Measurements from ENCODE around the gene UBXN4. TPM values are rescaled to one million over a fixed set of nuclear protein-coding genes. Genes with fewer than 3 reads are reported as not detected.

The UBXN4 gene
- total RNA-seq, 3 donors from 2014 or later (not counting 1 experiment from before 2014, with no cell fraction given), result 129 to 153 (median 150) TPM

DNA sequence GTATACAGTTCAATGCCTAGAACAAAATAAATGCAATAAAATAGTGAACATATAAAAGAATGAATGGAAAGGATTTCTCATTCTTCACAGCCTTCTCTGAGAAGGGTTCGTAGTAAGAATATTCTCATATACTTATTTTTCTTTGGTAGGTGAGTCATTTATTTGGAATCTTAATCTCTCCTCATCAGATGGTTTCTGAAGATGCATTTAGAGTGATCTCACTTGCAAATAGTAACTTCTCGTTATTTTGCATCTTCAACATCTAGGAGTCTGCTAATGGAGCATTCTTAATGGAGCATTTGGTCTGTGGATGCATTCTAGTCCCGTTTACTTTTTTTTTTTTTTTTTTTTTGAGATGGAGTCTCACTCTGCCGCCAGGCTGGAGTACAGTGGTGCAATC lies 3.9 kb downstream of the UBXN4 start:
- H3K36me3 ChIP-seq (ENCODE audit: control insufficient read depth, insufficient read depth, low read length), result peaks cover 22% of the 10 kb centered on the region
- no peaks in the 10 kb centered on the region for H3K9me3 ChIP-seq (ENCODE audit: control insufficient read depth, insufficient read depth, low read length)
- H3K4me3 Mint-ChIP-seq, result no peak overlapping the region
- no peaks in the 10 kb centered on the region for H3K4me1 ChIP-seq (ENCODE audit: control insufficient read depth, insufficient read depth, low read length)
- no peak overlapping the region for H3K27ac ChIP-seq (ENCODE audit: low read length)
- DNase-seq (no peak), ATAC-seq (no peak)
- H3K27me3 ChIP-seq (ENCODE audit: control insufficient read depth, insufficient read depth, low read length), result no peaks in the 10 kb centered on the region
- no peaks in the 10 kb centered on the region for H3K27me3 Mint-ChIP-seq (ENCODE audit: low read depth in 2 of 2)
- H3K36me3 Mint-ChIP-seq, result peaks cover 11% of the 10 kb centered on the region
- no peak overlapping the region for H3K4me3 ChIP-seq (ENCODE audit: low read length)
- intact Hi-C loops (cut with micrococcal nuclease), result no loop called here
- no peaks in the 10 kb centered on the region for H3K9me3 Mint-ChIP-seq
- 100% methylated on average over 1 of the region's 4 CpGs for WGBS (ENCODE audit: insufficient coverage)
- H3K27ac Mint-ChIP-seq, result peak overlapping the region in 1 of 2 donors; percentile 50
- TF ChIP-seq, protein P1, sequence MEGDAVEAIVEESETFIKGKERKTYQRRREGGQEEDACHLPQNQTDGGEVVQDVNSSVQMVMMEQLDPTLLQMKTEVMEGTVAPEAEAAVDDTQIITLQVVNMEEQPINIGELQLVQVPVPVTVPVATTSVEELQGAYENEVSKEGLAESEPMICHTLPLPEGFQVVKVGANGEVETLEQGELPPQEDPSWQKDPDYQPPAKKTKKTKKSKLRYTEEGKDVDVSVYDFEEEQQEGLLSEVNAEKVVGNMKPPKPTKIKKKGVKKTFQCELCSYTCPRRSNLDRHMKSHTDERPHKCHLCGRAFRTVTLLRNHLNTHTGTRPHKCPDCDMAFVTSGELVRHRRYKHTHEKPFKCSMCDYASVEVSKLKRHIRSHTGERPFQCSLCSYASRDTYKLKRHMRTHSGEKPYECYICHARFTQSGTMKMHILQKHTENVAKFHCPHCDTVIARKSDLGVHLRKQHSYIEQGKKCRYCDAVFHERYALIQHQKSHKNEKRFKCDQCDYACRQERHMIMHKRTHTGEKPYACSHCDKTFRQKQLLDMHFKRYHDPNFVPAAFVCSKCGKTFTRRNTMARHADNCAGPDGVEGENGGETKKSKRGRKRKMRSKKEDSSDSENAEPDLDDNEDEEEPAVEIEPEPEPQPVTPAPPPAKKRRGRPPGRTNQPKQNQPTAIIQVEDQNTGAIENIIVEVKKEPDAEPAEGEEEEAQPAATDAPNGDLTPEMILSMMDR (IDR thresholded peaks at IDR 0.05), result no peak
- H3K4me1 Mint-ChIP-seq, result peaks cover 42 to 48% of the 10 kb centered on the region in 2 donors

DNA sequence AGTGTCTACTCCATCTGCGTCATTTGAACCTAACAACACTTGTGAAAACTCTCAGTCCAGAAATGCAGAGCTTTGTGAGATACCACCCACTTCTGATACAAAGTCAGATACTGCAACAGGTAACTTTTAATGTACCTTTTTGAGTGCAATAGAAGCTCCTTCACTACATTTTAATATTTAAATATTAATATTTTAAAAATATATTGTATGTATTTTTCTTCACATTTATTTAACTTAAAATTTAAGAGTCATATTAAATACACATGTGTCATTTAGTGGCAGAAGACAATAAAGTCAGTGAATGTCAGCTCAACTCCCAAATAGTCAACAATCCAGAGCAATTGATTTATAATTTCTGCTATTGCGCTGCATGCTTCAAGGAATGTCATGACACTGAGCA lies 13.9 kb downstream of the UBXN4 start:
- H3K36me3 Mint-ChIP-seq, result peaks cover 17% of the 10 kb centered on the region

DNA sequence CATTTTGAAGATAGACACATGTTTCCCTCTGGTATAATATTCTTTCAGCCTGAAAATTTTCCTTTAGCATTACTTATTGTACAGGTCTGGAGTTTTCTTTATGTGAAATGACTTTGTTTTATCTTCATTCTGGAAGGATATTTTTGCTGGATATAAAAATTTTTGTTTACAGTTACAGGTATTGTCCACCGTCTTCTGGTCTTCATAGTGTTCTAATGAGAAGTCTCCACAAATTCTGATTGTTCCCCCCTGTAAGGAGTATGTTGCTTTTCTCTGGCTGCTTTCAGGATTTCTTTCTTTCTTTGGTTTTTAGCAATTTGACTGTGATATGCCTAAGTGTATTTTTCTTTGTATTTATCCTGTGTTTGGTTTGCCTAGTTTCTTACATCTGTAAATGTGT lies 15.0 kb downstream of the UBXN4 start:
- DNase-seq (no peak), ATAC-seq (no peak)
- 100% methylated on average over 1 of the region's 1 CpG for WGBS (ENCODE audit: insufficient coverage)
- Histone ChIP-seq H3K4me3 (ENCODE audit: low read length) (no peak overlapping the region), H3K27me3 (ENCODE audit: control insufficient read depth, insufficient read depth, low read length) (no peaks in the 10 kb centered on the region), H3K36me3 (ENCODE audit: control insufficient read depth, insufficient read depth, low read length) (peaks cover 62% of the 10 kb centered on the region), H3K4me1 (ENCODE audit: control insufficient read depth, insufficient read depth, low read length) (no peaks in the 10 kb centered on the region), H3K27ac (ENCODE audit: low read length) (no peak overlapping the region), H3K9me3 (ENCODE audit: control insufficient read depth, insufficient read depth, low read length) (peaks cover 3% of the 10 kb centered on the region)
- Mint-ChIP-seq H3K36me3 (peaks cover 17% of the 10 kb centered on the region), H3K27ac (no peak overlapping the region), H3K4me3 (no peak overlapping the region), H3K9me3 (peaks cover 4% of the 10 kb centered on the region in 2 donors), H3K27me3 (ENCODE audit: low read depth in 2 of 2) (no peaks in the 10 kb centered on the region), H3K4me1 (no peaks in the 10 kb centered on the region)
- intact Hi-C loops (cut with micrococcal nuclease), result no loop called here
- TF ChIP-seq, protein P1 (IDR thresholded peaks at IDR 0.05), result no peak

More for the DNA sequence above, 13.9 kb downstream of the UBXN4 start:
- Histone ChIP-seq H3K9me3 (ENCODE audit: control insufficient read depth, insufficient read depth, low read length) (peaks cover 3% of the 10 kb centered on the region), H3K27me3 (ENCODE audit: control insufficient read depth, insufficient read depth, low read length) (no peaks in the 10 kb centered on the region), H3K4me3 (ENCODE audit: low read length) (no peak overlapping the region), H3K36me3 (ENCODE audit: control insufficient read depth, insufficient read depth, low read length) (peaks cover 56% of the 10 kb centered on the region), H3K4me1 (ENCODE audit: control insufficient read depth, insufficient read depth, low read length) (no peaks in the 10 kb centered on the region), H3K27ac (ENCODE audit: low read length) (no peak overlapping the region)
- no peaks in the 10 kb centered on the region for H3K4me1 Mint-ChIP-seq
- WGBS (ENCODE audit: insufficient coverage), result 100% methylated on average over 2 of the region's 2 CpGs
- DNase-seq (no peak), ATAC-seq (no peak)
- TF ChIP-seq, protein P1 (IDR thresholded peaks at IDR 0.05), result no peak
- intact Hi-C loops (cut with micrococcal nuclease), result no loop called here
- H3K4me3 Mint-ChIP-seq, result no peak overlapping the region
- H3K9me3 Mint-ChIP-seq, result peaks cover 4% of the 10 kb centered on the region in 2 donors
- H3K27me3 Mint-ChIP-seq (ENCODE audit: low read depth in 2 of 2), result no peaks in the 10 kb centered on the region
- no peak overlapping the region for H3K27ac Mint-ChIP-seq

DNA sequence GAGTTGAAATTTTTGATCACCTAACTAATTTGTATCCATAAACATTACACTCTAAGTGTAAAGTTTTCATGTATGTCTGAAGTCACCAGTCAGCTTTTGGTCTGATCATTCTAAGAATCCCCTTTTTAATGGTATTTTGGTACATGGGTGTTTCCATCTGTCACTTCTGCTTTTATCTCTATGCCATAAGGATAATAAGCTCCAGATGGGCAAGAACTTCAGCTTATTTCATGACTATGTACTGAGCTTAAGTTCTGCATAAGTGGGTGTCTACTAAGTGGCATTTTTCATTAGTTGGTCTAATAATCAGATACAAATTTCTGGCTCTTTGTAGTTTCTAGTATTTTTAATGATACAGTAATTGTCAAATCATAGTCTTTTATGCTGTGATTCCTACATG lies 20.4 kb downstream of the UBXN4 start:
- Histone ChIP-seq H3K27me3 (ENCODE audit: control insufficient read depth, insufficient read depth, low read length) (no peaks in the 10 kb centered on the region), H3K4me3 (ENCODE audit: low read length) (no peak overlapping the region), H3K36me3 (ENCODE audit: control insufficient read depth, insufficient read depth, low read length) (peaks cover 61% of the 10 kb centered on the region), H3K4me1 (ENCODE audit: control insufficient read depth, insufficient read depth, low read length) (no peaks in the 10 kb centered on the region), H3K27ac (ENCODE audit: low read length) (no peak overlapping the region), H3K9me3 (ENCODE audit: control insufficient read depth, insufficient read depth, low read length) (peaks cover 3% of the 10 kb centered on the region)
- no peak overlapping the region for H3K4me3 Mint-ChIP-seq
- intact Hi-C loops (cut with micrococcal nuclease), result no loop called here
- no peaks in the 10 kb centered on the region for H3K4me1 Mint-ChIP-seq
- DNase-seq, result no peak
- TF ChIP-seq, protein P1 (IDR thresholded peaks at IDR 0.05), result no peak
- H3K36me3 Mint-ChIP-seq, result peaks cover 5% of the 10 kb centered on the region
- no peak for ATAC-seq
- H3K9me3 Mint-ChIP-seq, result peaks cover under 1% of the 10 kb centered on the region in 2 donors
- no peaks in the 10 kb centered on the region for H3K27me3 Mint-ChIP-seq (ENCODE audit: low read depth in 2 of 2)
- no peak overlapping the region for H3K27ac Mint-ChIP-seq

Data from natural killer cell (primary cell).